G401.6 (cell line): ENCODE data around the gene ASIC3.

Source experiments
- FAIRE-seq: peaks from 2 replicates; lab custom pipeline; 2012; peaks lifted over from hg19 to GRCh38; lab: Jason Lieb, UNC

Gene ASIC3

DNA sequence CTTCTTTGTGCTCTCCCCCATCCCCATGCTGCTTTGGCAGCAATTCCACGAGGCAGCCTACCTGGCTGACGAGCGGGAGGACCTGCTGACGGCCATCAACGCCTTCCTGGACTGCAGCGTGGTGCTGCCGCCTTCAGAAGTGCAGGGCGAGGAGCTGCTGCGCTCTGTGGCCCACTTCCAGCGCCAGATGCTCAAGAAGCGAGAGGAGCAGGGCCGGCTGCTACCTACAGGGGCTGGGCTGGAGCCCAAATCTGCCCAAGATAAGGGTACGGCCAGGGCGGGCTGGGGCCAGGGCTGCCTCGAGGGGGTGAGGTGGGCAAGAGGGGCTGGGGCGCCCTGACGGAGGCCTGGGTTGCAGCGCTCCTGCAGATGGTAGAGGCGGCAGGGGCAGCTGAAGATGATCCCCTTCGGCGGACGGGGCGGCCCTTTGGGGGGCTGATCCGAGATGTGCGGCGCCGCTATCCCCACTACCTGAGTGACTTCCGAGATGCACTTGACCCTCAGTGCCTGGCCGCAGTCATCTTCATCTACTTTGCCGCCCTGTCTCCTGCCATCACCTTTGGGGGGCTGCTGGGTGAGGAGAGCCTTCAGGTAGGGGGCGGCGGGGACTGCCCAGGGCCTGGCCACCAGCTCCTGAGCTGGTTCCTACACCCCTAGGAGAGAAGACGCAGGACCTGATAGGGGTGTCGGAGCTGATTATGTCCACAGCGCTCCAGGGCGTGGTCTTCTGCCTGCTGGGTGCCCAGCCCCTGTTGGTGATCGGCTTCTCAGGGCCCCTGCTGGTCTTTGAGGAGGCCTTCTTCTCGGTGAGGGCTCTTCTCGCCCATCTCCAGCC, 22.9 kb downstream of the ASIC3 start:
- FAIRE-seq: no peak

GRCh38 chr7:151073990-151074389, 25.7 kb downstream of the ASIC3 start:
- FAIRE-seq: no peak

- no peak for FAIRE-seq
Measured at GRCh38 chr7:151074817-151075661, 26.7 kb downstream of the ASIC3 start.

- no peak for FAIRE-seq
Measured at GRCh38 chr7:151075662-151075971, 27.3 kb downstream of the ASIC3 start.

DNA sequence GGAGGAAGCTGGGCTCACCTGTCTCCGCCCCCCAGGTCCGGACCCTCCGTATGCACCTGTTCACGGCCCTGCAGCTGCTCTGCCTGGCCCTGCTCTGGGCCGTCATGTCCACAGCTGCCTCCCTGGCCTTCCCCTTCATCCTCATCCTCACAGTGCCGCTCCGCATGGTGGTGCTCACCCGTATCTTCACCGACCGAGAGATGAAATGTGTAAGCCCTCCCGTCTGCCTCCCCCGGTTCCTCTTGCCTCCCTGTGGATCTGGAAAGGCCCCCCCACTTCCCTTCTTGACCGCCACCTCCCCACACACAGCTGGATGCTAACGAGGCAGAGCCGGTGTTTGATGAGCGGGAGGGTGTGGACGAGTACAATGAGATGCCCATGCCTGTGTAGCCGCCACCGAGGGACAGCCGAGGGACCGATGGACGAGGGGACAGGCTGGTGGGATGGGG, 27.7 kb downstream of the ASIC3 start:
- no peak for FAIRE-seq

GRCh38 chr7:151076863-151077704, 28.8 kb downstream of the ASIC3 start:
- no peak for FAIRE-seq

GRCh38 chr7:151077705-151078232, 29.4 kb downstream of the ASIC3 start:
- no peak for FAIRE-seq

DNA sequence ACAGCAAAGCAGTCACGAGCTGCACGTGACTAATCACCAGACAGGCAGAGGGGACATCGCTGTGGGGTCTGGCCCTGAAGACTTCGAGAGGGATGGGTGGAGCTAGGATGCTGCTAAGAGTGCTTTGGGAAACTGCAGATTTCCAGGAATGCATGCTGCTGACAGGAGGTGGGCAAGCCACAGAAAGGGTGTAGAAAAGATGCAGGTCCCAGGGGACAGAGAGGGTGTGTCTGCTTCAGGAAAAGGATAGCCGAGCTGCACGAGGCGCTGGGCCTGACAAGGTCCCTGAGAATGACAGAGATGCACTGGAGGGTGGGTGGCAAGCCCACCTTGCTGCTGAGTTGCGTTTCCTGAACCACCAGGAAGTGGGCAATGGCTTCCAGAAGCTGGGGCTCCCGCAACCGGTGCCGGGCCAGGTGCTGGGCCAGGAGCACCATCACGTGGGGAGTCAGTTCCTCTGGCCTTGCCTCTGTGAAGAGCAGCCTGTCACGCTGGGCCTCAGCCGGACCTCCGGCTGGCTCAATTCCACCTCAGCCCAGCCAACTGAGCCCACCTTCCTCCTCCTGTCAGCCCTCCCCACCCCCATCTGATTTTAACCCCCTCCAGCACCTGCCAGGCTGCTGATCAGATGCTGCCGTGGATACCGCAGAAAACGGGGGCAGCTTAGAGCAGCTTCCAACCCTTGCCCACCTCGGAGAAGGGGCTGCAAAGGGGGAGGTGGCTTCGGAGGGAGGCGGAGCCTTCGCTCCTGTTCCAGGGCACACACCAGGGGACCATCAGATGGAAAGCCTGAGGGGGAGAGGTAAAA, 30.1 kb downstream of the ASIC3 start:
- peak; percentile 97 for FAIRE-seq

DNA sequence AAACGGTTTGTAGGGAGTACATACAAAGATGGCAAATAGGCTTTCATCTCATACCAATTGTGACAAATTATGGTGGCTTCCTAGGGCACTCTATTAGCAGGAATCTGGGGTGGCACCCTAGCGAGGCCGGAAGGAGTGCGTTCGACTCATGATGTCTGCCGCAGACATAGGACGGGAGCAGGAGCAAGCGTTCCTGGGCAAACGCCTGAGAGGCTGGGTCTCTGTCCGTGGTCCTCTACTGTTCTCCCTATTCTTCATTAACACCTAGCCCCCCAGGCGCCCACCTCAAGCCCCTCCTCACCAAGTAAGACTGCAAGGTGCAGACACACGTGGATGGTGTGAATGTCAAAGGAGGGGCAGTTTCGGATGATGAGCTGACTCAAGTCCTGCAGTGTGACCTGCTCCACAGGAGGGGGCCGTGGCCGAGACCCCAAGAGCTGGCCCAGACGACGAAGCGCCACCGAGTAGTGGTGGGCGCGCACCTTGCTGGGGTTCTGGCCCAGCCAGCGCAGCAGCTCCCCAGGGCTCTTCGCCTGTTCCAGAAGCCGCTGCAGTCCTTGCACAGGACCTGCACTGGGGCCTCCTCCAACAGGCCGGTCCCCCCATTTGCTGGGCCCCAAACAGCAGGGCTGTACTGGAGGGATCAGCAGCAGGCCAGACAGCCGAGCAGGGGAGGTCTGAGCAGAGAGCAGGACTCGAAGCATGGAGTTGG, 31.0 kb downstream of the ASIC3 start:
- no peak for FAIRE-seq

- FAIRE-seq: no peak
Measured at GRCh38 chr7:151080067-151080521, 31.8 kb downstream of the ASIC3 start.

- no peak for FAIRE-seq
Measured at GRCh38 chr7:151080522-151081169, 32.3 kb downstream of the ASIC3 start, which contains the start of gene FASTK. FASTK (minus strand) TSS chr7:151080809; CDS start chr7:151080766, 43 bp downstream.

DNA sequence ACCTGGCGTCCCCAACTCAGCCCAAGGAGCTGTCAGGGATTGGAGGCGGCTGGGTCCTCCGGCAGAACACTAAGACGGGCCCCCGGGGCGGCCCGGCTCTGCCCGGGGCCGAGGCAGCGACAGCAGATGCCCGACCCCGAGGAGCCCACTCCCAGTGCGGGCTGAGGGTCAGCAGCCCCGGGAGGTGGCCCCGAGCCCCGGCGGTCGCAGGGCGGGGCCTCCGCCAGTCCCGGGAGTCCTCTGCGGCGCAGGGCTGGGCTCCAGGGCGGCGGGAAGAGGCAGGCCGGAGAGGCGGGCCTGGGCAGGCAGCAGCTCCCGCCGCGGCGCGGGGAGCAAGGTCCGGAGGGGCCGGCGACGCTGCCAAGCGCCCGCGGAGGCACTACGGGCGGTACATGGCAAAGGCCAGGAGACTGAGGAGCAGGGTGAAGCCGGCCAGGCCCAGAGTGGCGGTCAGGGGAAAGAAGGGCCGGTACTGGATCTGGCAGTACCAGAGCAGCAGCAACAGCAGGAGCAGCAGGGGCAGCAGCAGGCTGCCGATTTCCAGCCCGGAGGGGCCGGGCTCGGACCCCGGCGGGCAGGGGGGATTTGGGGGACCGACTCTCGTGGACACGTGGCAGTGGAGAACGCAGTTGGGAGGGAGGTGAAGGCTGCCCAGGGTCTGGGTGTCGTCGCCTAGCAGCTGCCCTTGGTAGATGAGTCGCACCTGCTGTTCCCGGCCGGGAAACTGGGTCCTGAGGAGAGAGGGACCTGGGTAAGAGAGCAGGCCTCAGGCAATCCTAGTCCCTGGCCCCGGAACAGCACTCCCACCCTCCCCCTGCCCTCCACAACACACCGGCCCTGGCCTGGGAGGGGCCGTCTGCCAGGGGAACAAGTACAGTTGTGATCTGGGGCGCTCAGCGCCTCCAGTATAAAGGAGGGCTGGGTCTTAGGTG, 33.1 kb downstream of the ASIC3 start:
- FAIRE-seq: no peak

DNA sequence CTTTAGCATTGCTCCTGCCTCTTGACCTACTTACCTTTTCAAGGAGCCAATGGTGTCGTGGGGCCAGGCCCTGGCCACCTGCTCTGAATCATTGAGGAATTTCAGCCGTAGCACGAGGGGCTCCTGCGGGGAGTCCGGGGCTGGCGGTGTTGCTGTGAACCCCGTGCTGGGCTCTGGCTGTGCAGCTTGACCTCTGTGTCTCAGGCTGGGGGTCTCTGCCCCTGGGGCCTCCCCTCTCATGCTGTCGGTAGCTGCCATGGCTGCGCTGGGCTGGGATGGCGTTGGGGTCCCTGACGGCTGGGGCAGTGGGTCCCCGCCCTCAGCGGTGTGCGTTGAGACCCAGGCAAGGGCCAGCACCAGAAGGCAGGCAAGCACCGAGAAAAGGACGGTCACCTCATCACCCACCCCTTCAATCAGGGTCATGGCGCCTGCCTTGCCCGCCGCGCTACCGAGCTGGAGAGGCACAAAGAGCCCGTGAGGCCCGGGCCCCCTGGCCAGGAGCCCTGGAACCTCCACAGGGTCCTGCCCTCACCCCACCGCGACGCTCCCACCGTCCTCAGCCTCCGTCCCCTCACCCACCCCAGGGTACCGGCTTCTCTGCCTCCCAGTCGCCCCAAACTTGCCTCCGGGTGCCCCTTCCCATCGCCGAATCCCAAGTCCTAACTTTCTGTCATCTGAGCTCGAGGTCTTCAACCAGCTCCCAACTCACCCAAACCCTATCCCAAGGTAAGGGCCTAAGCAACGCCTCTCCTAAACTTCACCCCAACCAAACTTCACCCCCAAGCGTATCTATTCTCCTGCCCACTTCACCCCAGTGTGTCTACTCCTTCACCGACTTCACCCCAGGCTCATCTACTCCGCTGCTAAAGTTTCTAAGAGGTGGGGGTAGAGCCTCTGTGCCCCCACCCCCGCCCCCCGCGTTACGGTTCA, 34.1 kb downstream of the ASIC3 start:
- FAIRE-seq: no peak

- FAIRE-seq: no peak
Measured at GRCh38 chr7:151083071-151083823, 34.9 kb downstream of the ASIC3 start, which contains the start of gene TMUB1. TMUB1 (minus strand) TSS chr7:151083493; CDS start chr7:151082563, 930 bp downstream.

GRCh38 chr7:151083824-151084160, 35.5 kb downstream of the ASIC3 start:
- no peak for FAIRE-seq

- FAIRE-seq: no peak
Measured at GRCh38 chr7:151085329-151085690, 37.0 kb downstream of the ASIC3 start.
